Neural cell (in vitro differentiated cells): ENCODE data around the gene ANKRD40CL. TPM values are rescaled to one million over a fixed set of nuclear protein-coding genes. Genes with fewer than 3 reads are reported as not detected.

Source experiments
- H2AFZ ChIP-seq: fragments of 200-600, 300-800 bp; sonication (generic), shearing (Covaris generic); 2 replicates; pipeline ENCODE4 v1.6.0; 2014; ENCODE audit warnings: low read depth, mild to moderate bottlenecking, antibody characterized with exemption, low read length, moderate library complexity
- H3F3A ChIP-seq: fragments of 200-600 bp; shearing (Covaris generic); 2 replicates; pipeline ENCODE4 v1.6.1; 2016; ENCODE audit warnings: mild to moderate bottlenecking, moderate library complexity, mixed read lengths, antibody characterized with exemption, low read length; ENCODE audit not compliant: insufficient read depth, poor library complexity, severe bottlenecking
- H3K27ac ChIP-seq: fragments of 200-600, 300-800 bp; sonication (generic), shearing (Covaris generic); 2 replicates; pipeline ENCODE4 v1.5.1; 2014; ENCODE audit warnings: mild to moderate bottlenecking, low read length, moderate library complexity
- H3K27me3 ChIP-seq: fragments of 300-800, 200-600 bp; sonication (generic), shearing (Covaris generic); 2 replicates; pipeline ENCODE4 v1.6.0; 2014; ENCODE audit warnings: mild to moderate bottlenecking, low read depth, low read length, moderate library complexity; ENCODE audit not compliant: insufficient read depth
- H3K36me3 ChIP-seq: fragments of 300-800, 200-600 bp; sonication (generic), shearing (Covaris generic); 2 replicates; pipeline ENCODE4 v1.5.1; 2014; ENCODE audit warnings: mild to moderate bottlenecking, antibody characterized with exemption, low read length, moderate library complexity; ENCODE audit not compliant: insufficient read depth
- H3K4me2 ChIP-seq: fragments of 300-800, 200-600 bp; sonication (generic), shearing (Covaris generic); 2 replicates; pipeline ENCODE4 v1.6.0; 2014; ENCODE audit warnings: mild to moderate bottlenecking, low read length
- H3K4me3 ChIP-seq: fragments of 300-800, 200-600 bp; sonication (generic), shearing (Covaris generic); 2 replicates; pipeline ENCODE4 v1.5.1; 2014; ENCODE audit warnings: mild to moderate bottlenecking, low read length, moderate library complexity
- H3K79me2 ChIP-seq: fragments of 200-600 bp; shearing (Covaris generic); replicated peaks from 2 replicates; pipeline ENCODE4 v1.6.0; 2014; ENCODE audit warnings: mild to moderate bottlenecking, low read length, moderate library complexity; ENCODE audit not compliant: insufficient read depth
- H3K9ac ChIP-seq: fragments of 300-800, 200-600 bp; sonication (generic), shearing (Covaris generic); 2 replicates; pipeline ENCODE4 v1.6.1; 2016; ENCODE audit warnings: mild to moderate bottlenecking, low read length, mixed read lengths
- H3K9me2 ChIP-seq: fragments of 200-600 bp; shearing (Covaris generic); 2 replicates; pipeline ENCODE4 v1.6.1; 2016; ENCODE audit warnings: mild to moderate bottlenecking, low read length, mixed read lengths; ENCODE audit not compliant: insufficient read depth
- H3K9me3 ChIP-seq: fragments of 200-600, 300-800 bp; sonication (generic), shearing (Covaris generic); 2 replicates; pipeline ENCODE4 v1.6.1; 2016; ENCODE audit warnings: mild to moderate bottlenecking, mixed run types, low read length, moderate library complexity, mixed read lengths
- H4K20me1 ChIP-seq: fragments of 200-600 bp; shearing (Covaris generic); 2 replicates; pipeline ENCODE4 v1.6.1; 2016; ENCODE audit warnings: mild to moderate bottlenecking, mixed run types; ENCODE audit not compliant: insufficient read depth
- EP300 ChIP-seq: fragments of 450-650 bp; conservative IDR thresholded peaks from 2 replicates; pipeline ENCODE4 v1.6.1; 2014; ENCODE audit warnings: antibody characterized with exemption, mild to moderate bottlenecking, moderate library complexity; ENCODE audit not compliant: poor library complexity, severe bottlenecking
- EZH2 ChIP-seq: fragments of 200-600, 300-800 bp; shearing (Covaris generic), sonication (generic); IDR thresholded peaks from 2 replicates; pipeline ENCODE4 v1.6.1; 2014; ENCODE audit warnings: antibody characterized with exemption, low read length, borderline replicate concordance, mild to moderate bottlenecking; ENCODE audit not compliant: insufficient read depth, poor library complexity, severe bottlenecking
- MXI1 ChIP-seq: fragments of 450-650 bp; conservative IDR thresholded peaks from 2 replicates; pipeline ENCODE4 v1.6.1; 2014; ENCODE audit warnings: antibody characterized with exemption, mild to moderate bottlenecking; ENCODE audit not compliant: poor library complexity, severe bottlenecking
- POLR2AphosphoS5 ChIP-seq: IDR thresholded peaks from 2 replicates; pipeline ENCODE4 v1.6.1; 2012
- RAD21 ChIP-seq: fragments of 450-650 bp; conservative IDR thresholded peaks from 2 replicates; pipeline ENCODE4 v1.6.1; 2014; ENCODE audit warnings: antibody characterized with exemption, mild to moderate bottlenecking, moderate library complexity
- SMC3 ChIP-seq: fragments of 450-650 bp; conservative IDR thresholded peaks from 2 replicates; pipeline ENCODE4 v1.6.1; 2014; ENCODE audit warnings: antibody characterized with exemption, mild to moderate bottlenecking, moderate library complexity; ENCODE audit not compliant: poor library complexity
- TAF1 ChIP-seq: IDR thresholded peaks from 2 replicates; pipeline ENCODE4 v1.6.1; 2012; ENCODE audit warnings: low read depth
- polyA plus RNA-seq: library from polyadenylated mRNA; depleted of rRNA; stranded (reverse); fragments of >200 nt; gene quantifications from 2 replicates; pipeline ENCODE4 v1.2.3, GENCODE V29; 2014
- TF ChIP-seq, protein P1 (sequence below): fragments of 450-650 bp; IDR thresholded peaks from 2 replicates; pipeline ENCODE4 v1.5.1; 2014; ENCODE audit warnings: antibody characterized with exemption, mild to moderate bottlenecking, moderate library complexity; ENCODE audit not compliant: poor library complexity, severe bottlenecking
- TF ChIP-seq, protein P2 (sequence below): IDR thresholded peaks from 2 replicates; pipeline ENCODE4 v1.6.1; 2012; ENCODE audit warnings: borderline replicate concordance

The ANKRD40CL gene
- polyA plus RNA-seq, 1 donor from 2014 or later: not detected

DNA sequence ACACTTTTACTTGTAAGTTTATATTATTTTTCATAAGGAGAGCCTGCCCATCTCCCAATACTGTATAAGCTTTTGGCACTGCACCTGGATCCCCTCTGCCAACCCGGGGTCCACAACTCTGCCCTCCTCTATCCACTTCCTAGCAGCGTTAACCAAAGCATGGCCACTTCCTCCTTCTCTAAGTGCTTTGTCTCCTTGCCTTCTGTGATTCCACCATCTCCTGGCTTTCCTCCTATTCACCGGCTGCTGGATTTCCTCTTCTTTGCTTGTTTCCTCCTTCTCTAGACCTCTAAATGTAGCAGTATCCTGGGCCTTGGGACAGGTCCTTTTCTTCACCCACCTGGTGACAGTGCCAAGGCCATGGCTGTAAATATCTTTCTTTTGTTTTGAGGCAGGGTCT, 48.1 kb upstream of the ANKRD40CL start:
- H3K27ac ChIP-seq: no peak overlapping the region
- H3F3A ChIP-seq: no peaks in the 10 kb centered on the region
- no peak overlapping the region for H2AFZ ChIP-seq
- no peaks in the 10 kb centered on the region for H3K9me2 ChIP-seq
- H3K36me3 ChIP-seq: no peaks in the 10 kb centered on the region
- TF ChIP-seq POLR2AphosphoS5: no peak
- TF ChIP-seq RAD21: no peak
- TF ChIP-seq, protein P1, sequence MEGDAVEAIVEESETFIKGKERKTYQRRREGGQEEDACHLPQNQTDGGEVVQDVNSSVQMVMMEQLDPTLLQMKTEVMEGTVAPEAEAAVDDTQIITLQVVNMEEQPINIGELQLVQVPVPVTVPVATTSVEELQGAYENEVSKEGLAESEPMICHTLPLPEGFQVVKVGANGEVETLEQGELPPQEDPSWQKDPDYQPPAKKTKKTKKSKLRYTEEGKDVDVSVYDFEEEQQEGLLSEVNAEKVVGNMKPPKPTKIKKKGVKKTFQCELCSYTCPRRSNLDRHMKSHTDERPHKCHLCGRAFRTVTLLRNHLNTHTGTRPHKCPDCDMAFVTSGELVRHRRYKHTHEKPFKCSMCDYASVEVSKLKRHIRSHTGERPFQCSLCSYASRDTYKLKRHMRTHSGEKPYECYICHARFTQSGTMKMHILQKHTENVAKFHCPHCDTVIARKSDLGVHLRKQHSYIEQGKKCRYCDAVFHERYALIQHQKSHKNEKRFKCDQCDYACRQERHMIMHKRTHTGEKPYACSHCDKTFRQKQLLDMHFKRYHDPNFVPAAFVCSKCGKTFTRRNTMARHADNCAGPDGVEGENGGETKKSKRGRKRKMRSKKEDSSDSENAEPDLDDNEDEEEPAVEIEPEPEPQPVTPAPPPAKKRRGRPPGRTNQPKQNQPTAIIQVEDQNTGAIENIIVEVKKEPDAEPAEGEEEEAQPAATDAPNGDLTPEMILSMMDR: no peak
- TF ChIP-seq MXI1: no peak
- no peak for TF ChIP-seq SMC3
- no peak for TF ChIP-seq EZH2
- TF ChIP-seq, protein P2, sequence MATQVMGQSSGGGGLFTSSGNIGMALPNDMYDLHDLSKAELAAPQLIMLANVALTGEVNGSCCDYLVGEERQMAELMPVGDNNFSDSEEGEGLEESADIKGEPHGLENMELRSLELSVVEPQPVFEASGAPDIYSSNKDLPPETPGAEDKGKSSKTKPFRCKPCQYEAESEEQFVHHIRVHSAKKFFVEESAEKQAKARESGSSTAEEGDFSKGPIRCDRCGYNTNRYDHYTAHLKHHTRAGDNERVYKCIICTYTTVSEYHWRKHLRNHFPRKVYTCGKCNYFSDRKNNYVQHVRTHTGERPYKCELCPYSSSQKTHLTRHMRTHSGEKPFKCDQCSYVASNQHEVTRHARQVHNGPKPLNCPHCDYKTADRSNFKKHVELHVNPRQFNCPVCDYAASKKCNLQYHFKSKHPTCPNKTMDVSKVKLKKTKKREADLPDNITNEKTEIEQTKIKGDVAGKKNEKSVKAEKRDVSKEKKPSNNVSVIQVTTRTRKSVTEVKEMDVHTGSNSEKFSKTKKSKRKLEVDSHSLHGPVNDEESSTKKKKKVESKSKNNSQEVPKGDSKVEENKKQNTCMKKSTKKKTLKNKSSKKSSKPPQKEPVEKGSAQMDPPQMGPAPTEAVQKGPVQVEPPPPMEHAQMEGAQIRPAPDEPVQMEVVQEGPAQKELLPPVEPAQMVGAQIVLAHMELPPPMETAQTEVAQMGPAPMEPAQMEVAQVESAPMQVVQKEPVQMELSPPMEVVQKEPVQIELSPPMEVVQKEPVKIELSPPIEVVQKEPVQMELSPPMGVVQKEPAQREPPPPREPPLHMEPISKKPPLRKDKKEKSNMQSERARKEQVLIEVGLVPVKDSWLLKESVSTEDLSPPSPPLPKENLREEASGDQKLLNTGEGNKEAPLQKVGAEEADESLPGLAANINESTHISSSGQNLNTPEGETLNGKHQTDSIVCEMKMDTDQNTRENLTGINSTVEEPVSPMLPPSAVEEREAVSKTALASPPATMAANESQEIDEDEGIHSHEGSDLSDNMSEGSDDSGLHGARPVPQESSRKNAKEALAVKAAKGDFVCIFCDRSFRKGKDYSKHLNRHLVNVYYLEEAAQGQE: no peak
- no peak for TF ChIP-seq EP300
- TF ChIP-seq TAF1: no peak
- H3K4me2 ChIP-seq: no peak overlapping the region
- H3K9me3 ChIP-seq: no peaks in the 10 kb centered on the region
- H4K20me1 ChIP-seq: no peaks in the 10 kb centered on the region
- no peak overlapping the region for H3K9ac ChIP-seq
- H3K79me2 ChIP-seq: no peaks in the 10 kb centered on the region
- no peaks in the 10 kb centered on the region for H3K27me3 ChIP-seq
- H3K4me3 ChIP-seq: no peak overlapping the region

DNA sequence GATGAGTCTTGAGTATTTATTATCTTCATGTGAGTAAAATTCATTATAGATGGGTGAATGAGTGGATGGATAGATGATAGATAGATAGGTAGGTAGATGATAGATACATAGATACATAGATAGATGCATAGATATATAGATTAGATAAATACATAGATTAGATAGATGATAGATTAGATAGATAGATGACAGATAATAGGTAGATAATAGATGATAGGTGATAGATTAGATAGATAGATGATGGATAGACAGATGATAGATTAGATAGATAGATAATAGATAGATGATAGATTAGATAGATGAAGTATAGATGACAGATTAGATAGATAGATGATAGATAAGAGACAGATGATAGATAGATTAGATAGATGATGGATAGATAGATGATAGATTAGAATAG, 46.3 kb upstream of the ANKRD40CL start:
- no peaks in the 10 kb centered on the region for H3K27me3 ChIP-seq
- H4K20me1 ChIP-seq: no peaks in the 10 kb centered on the region
- no peaks in the 10 kb centered on the region for H3K79me2 ChIP-seq
- no peak overlapping the region for H3K4me3 ChIP-seq
- no peaks in the 10 kb centered on the region for H3F3A ChIP-seq
- H3K4me2 ChIP-seq: no peak overlapping the region
- H3K9me2 ChIP-seq: no peaks in the 10 kb centered on the region
- H3K36me3 ChIP-seq: no peaks in the 10 kb centered on the region
- no peak for TF ChIP-seq EP300
- TF ChIP-seq, protein P2: no peak
- no peak for TF ChIP-seq MXI1
- TF ChIP-seq SMC3: no peak
- TF ChIP-seq, protein P1: no peak
- no peak for TF ChIP-seq RAD21
- no peak for TF ChIP-seq POLR2AphosphoS5
- no peak for TF ChIP-seq EZH2
- TF ChIP-seq TAF1: no peak
- no peak overlapping the region for H3K27ac ChIP-seq
- H3K9ac ChIP-seq: no peak overlapping the region
- H3K9me3 ChIP-seq: no peaks in the 10 kb centered on the region
- H2AFZ ChIP-seq: no peak overlapping the region
